ENCODE measurements around the gene SCN9A. TPM values are rescaled to one million over a fixed set of nuclear protein-coding genes. Genes with fewer than 3 reads are reported as not detected.
"Not testable (repeated sequence)": the region's sequence is repeated elsewhere in the genome, so short reads cannot be mapped to it uniquely, and the experiment has no call there.

SCN9A gene
- total and polyA plus RNA-seq, 4 donors, result 1.5 to 46.4 (median 7.2) TPM

DNA sequence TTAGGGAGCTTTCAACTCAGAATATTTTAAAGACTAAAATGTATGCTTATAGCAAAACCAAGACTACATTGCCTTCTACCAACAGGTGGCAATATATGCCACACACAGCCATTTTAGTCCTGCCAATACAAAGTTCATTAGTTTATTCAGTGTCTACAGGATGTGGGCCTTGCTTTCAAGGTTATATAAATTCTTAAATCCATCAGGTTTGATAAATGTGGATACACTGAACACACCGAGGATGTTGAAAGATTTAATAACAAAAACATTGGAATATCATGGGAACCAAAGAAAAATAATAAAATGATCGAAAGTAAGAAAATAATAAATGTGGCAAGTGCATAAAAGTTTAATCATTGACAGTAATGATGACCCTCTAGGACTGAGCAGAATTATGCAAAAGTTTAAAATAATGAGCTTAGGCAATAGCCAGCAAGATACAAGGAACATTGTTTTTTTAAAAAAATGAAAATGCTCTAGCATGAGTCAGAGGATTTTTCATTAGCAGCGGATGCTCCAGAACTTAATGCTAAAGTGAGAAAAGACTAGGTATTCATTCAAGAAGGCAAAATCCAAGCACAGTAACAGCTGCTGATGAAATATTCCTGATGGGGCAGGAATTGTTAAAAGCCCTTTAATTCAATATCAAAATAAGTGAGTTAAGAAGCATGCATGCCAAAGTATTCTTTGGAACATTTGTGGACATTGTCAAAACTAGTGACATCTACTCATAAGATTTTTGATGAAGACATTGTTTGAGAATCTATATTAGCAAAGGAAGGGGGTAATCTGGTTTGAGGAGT is 14.2 kb downstream of the SCN9A start:
- ATAC-seq (ENCODE audit: insufficient read depth, low FRiP score), result no peak
- no peaks in the 10 kb centered on the region for H3K4me1 ChIP-seq (ENCODE audit: control insufficient read depth in 5 of 5, insufficient read depth in 5 of 5, low read length in 5 of 5)
- 68% methylated on average over 3 of the region's 3 CpGs for WGBS, 2 donors
- TF ChIP-seq CTCF (IDR thresholded peaks at IDR 0.05; ENCODE audit: control extremely low read depth, extremely low read depth), result peak; percentile 12
- H3K27me3 ChIP-seq (ENCODE audit: control insufficient read depth in 3 of 3, insufficient read depth in 3 of 3, low read length in 2 of 3), result no peaks in the 10 kb centered on the region
- no peak overlapping the region for H3K9ac ChIP-seq (ENCODE audit: insufficient read depth in 1 of 2, low read length in 2 of 2)
- DNase-seq, result peak in 2 of 3 donors; percentile 43 to 44
- H3K9me3 ChIP-seq (ENCODE audit: control insufficient read depth in 4 of 4, insufficient read depth in 3 of 4, low read length in 3 of 4), result no peaks in the 10 kb centered on the region
- H3K4me3 ChIP-seq, result no peak overlapping the region
- H3K36me3 ChIP-seq (ENCODE audit: control insufficient read depth in 4 of 4, insufficient read depth in 4 of 4, low read length in 4 of 4), result no peaks in the 10 kb centered on the region
- H3K27ac ChIP-seq (ENCODE audit: low read depth in 1 of 2, low read length in 1 of 2), result no peak overlapping the region

DNA sequence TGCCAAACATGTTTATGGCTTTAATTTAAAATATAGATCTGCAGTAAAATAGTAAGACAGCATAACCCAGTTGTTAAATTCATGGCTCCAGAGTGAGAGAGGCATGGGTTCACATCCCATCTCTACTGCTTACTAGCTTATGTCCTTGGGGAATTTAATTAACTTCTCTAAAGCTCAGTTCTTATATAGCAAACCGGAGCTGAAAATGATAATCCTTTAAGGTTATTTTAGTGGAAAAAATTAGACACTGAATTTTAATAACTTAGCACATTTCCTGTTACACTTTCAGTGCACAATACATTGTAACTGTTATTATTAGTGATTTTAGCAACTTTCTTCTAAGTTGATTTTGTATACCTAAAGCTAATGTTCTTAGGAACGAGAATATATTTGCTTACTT is 14.8 kb downstream of the SCN9A start:
- Histone ChIP-seq H3K27me3 (ENCODE audit: control insufficient read depth in 3 of 3, insufficient read depth in 3 of 3, low read length in 2 of 3) (no peaks in the 10 kb centered on the region), H3K27ac (ENCODE audit: low read depth in 1 of 2, low read length in 1 of 2) (no peak overlapping the region), H3K36me3 (ENCODE audit: control insufficient read depth in 4 of 4, insufficient read depth in 4 of 4, low read length in 4 of 4) (no peaks in the 10 kb centered on the region), H3K4me3 (no peak overlapping the region), H3K9ac (ENCODE audit: insufficient read depth in 1 of 2, low read length in 2 of 2) (no peak overlapping the region), H3K4me1 (ENCODE audit: control insufficient read depth in 5 of 5, insufficient read depth in 5 of 5, low read length in 5 of 5) (no peaks in the 10 kb centered on the region), H3K9me3 (ENCODE audit: control insufficient read depth in 4 of 4, insufficient read depth in 3 of 4, low read length in 3 of 4) (no peaks in the 10 kb centered on the region)
- DNase-seq, result no peak
- TF ChIP-seq CTCF (IDR thresholded peaks at IDR 0.05; ENCODE audit: control extremely low read depth, extremely low read depth), result no peak
- WGBS, 2 donors, result 67 to 77% methylated on average over 2 of the region's 2 CpGs
- no peak for ATAC-seq (ENCODE audit: insufficient read depth, low FRiP score)

GRCh38 chr2:166360426-166360825 is 15.3 kb downstream of the SCN9A start:
- no peaks in the 10 kb centered on the region for H3K36me3 ChIP-seq (ENCODE audit: control insufficient read depth in 4 of 4, insufficient read depth in 4 of 4, low read length in 4 of 4)
- no peak for ATAC-seq (ENCODE audit: insufficient read depth, low FRiP score)
- no peaks in the 10 kb centered on the region for H3K4me1 ChIP-seq (ENCODE audit: control insufficient read depth in 5 of 5, insufficient read depth in 5 of 5, low read length in 5 of 5)
- H3K27me3 ChIP-seq (ENCODE audit: control insufficient read depth in 3 of 3, insufficient read depth in 3 of 3, low read length in 2 of 3), result no peaks in the 10 kb centered on the region
- no peak overlapping the region for H3K4me3 ChIP-seq
- no peak for DNase-seq
- no peak overlapping the region for H3K9ac ChIP-seq (ENCODE audit: insufficient read depth in 1 of 2, low read length in 2 of 2)
- H3K27ac ChIP-seq (ENCODE audit: low read depth in 1 of 2, low read length in 1 of 2), result no peak overlapping the region
- H3K9me3 ChIP-seq (ENCODE audit: control insufficient read depth in 4 of 4, insufficient read depth in 3 of 4, low read length in 3 of 4), result no peaks in the 10 kb centered on the region
- no peak for TF ChIP-seq CTCF (IDR thresholded peaks at IDR 0.05; ENCODE audit: control extremely low read depth, extremely low read depth)

- not testable (repeated sequence) for H3K4me1 ChIP-seq (ENCODE audit: control insufficient read depth in 5 of 5, insufficient read depth in 5 of 5, low read length in 5 of 5); H3K4me3 ChIP-seq; ATAC-seq (ENCODE audit: insufficient read depth, low FRiP score); H3K9ac ChIP-seq (ENCODE audit: insufficient read depth in 1 of 2, low read length in 2 of 2); H3K27ac ChIP-seq (ENCODE audit: low read depth in 1 of 2, low read length in 1 of 2); DNase-seq; H3K36me3 ChIP-seq (ENCODE audit: control insufficient read depth in 4 of 4, insufficient read depth in 4 of 4, low read length in 4 of 4); H3K9me3 ChIP-seq (ENCODE audit: control insufficient read depth in 4 of 4, insufficient read depth in 3 of 4, low read length in 3 of 4); H3K27me3 ChIP-seq (ENCODE audit: control insufficient read depth in 3 of 3, insufficient read depth in 3 of 3, low read length in 2 of 3)
- WGBS, 2 donors, result 95 to 98% methylated on average over 4 of the region's 4 CpGs
Measured at GRCh38 chr2:166357950-166358321, 17.8 kb downstream of the SCN9A start.

Measured in lung (tissue), 12 donors.